ENCODE results near the gene KLHL18. TPM values are rescaled to one million over a fixed set of nuclear protein-coding genes. Genes with fewer than 3 reads are reported as not detected.

The KLHL18 gene
- total RNA-seq, 1 donor from 2014 or later: 13.7 TPM

GRCh38 chr3:47261301-47261700, 21.4 kb upstream of the KLHL18 start:
- DNase-seq (ENCODE audit: low read depth): no peak
- no peak for TF ChIP-seq CTCF (conservative IDR thresholded peaks at IDR 0.05; ENCODE audit: low read depth, low read length)
- no peak overlapping the region for H3K4me3 ChIP-seq (ENCODE audit: low read depth, low read length)

GRCh38 chr3:47265008-47265407, 17.7 kb upstream of the KLHL18 start:
- no peak for TF ChIP-seq CTCF (conservative IDR thresholded peaks at IDR 0.05; ENCODE audit: low read depth, low read length)

GRCh38 chr3:47265725-47266428, 16.9 kb upstream of the KLHL18 start:
- TF ChIP-seq CTCF (conservative IDR thresholded peaks at IDR 0.05; ENCODE audit: low read depth, low read length): no peak
- H3K4me3 ChIP-seq (ENCODE audit: low read depth, low read length): no peak overlapping the region
- no peak for DNase-seq (ENCODE audit: low read depth)

More at GRCh38 chr3:47265008-47265407, 17.7 kb upstream of the KLHL18 start:
- no peak overlapping the region for H3K4me3 ChIP-seq (ENCODE audit: low read depth, low read length)
- no peak for DNase-seq (ENCODE audit: low read depth)

GRCh38 chr3:47266709-47267489, 15.8 kb upstream of the KLHL18 start:
- H3K4me3 ChIP-seq (ENCODE audit: low read depth, low read length): no peak overlapping the region
- TF ChIP-seq CTCF (conservative IDR thresholded peaks at IDR 0.05; ENCODE audit: low read depth, low read length): no peak
- peak; percentile 40 for DNase-seq (ENCODE audit: low read depth)

- DNase-seq (ENCODE audit: low read depth): no peak
- no peak for TF ChIP-seq CTCF (conservative IDR thresholded peaks at IDR 0.05; ENCODE audit: low read depth, low read length)
- no peak overlapping the region for H3K4me3 ChIP-seq (ENCODE audit: low read depth, low read length)
These were observed 15.3 kb upstream of the KLHL18 start for GRCh38 chr3:47267490-47267824.

- no peak overlapping the region for H3K4me3 ChIP-seq (ENCODE audit: low read depth, low read length)
- no peak for TF ChIP-seq CTCF (conservative IDR thresholded peaks at IDR 0.05; ENCODE audit: low read depth, low read length)
- DNase-seq (ENCODE audit: low read depth): no peak
These were observed 12.2 kb upstream of the KLHL18 start for GRCh38 chr3:47270526-47270925.
